ENCODE results near the gene PARD6G. TPM values are rescaled to one million over a fixed set of nuclear protein-coding genes. Genes with fewer than 3 reads are reported as not detected.

Gene PARD6G
- total and polyA plus RNA-seq, 2 of the 13 experiments (the other 11 are each of a cell fraction or from before 2014, with no cell fraction given) = 3.6 to 7.4 TPM

DNA sequence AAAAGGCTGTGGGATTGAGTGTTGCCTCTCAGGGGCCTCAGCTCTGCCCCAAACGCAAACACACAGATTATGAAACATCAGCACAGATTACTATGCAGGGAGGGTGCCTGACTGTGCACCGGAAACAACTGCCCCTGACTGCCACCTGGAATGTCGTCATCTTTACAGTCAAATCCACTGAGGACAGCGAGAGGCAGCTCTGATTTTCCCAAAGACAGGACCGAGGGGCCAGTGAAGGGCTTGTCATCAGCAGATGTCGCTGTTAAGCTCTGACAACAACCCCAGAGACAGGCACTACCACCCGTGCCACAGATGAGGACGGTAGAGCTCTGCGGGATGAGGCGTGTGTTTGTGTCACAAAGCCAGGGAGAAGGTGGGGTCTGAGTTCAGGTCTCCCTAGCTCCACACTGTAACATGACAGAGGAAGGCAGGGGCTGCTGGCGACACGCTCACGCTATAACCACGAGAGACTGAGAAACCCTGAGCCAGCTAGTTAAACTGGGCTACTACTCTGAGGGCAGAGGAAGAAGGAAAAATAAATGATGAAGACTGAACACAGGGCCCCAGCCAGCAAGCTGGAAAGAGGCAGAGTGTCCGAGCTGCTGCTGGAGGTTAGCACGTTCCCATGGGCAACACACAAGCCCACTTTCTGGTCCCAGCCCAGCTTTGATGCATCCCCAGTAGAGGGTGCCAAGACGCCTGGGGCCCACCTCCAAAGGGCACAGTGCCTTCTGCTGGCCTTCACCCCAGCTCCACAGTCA, 47.0 kb downstream of the PARD6G start (continued):
- TF ChIP-seq MLXIP (CRISPR knock-in tag; IDR thresholded peaks at IDR 0.05; ENCODE audit: borderline replicate concordance) = no peak
- no peak for TF ChIP-seq SP4 (CRISPR knock-in tag; IDR thresholded peaks at IDR 0.05)
- peak; percentile 33; the same call in 1 of the 2 replicates for TF ChIP-seq MXD4 (CRISPR knock-in tag; IDR thresholded peaks at IDR 0.05)
- TF ChIP-seq FOSL2 (CRISPR knock-in tag; IDR thresholded peaks at IDR 0.05) = peak; percentile 63
- no peak for TF ChIP-seq GABPA (IDR thresholded peaks at IDR 0.05; ENCODE audit: low read depth, low read length)
- TF ChIP-seq GABPA (CRISPR knock-in tag; IDR thresholded peaks at IDR 0.05; ENCODE audit: low read depth) = peak; percentile 78
- peak; percentile 44; the same call in 1 of the 2 replicates for TF ChIP-seq ZBTB7B (CRISPR knock-in tag; IDR thresholded peaks at IDR 0.05)
- TF ChIP-seq, protein P1, sequence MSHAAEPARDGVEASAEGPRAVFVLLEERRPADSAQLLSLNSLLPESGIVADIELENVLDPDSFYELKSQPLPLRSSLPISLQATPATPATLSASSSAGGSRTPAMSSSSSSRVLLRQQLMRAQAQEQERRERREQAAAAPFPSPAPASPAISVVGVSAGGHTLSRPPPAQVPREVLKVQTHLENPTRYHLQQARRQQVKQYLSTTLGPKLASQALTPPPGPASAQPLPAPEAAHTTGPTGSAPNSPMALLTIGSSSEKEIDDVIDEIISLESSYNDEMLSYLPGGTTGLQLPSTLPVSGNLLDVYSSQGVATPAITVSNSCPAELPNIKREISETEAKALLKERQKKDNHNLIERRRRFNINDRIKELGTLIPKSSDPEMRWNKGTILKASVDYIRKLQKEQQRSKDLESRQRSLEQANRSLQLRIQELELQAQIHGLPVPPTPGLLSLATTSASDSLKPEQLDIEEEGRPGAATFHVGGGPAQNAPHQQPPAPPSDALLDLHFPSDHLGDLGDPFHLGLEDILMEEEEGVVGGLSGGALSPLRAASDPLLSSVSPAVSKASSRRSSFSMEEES (CRISPR knock-in tag; IDR thresholded peaks at IDR 0.05) = no peak
- TF ChIP-seq RCOR2 (CRISPR knock-in tag; IDR thresholded peaks at IDR 0.05) = no peak
- TF ChIP-seq ZNF674 (CRISPR knock-in tag; IDR thresholded peaks at IDR 0.05; ENCODE audit: low read depth) = no peak
- TF ChIP-seq, protein P2, sequence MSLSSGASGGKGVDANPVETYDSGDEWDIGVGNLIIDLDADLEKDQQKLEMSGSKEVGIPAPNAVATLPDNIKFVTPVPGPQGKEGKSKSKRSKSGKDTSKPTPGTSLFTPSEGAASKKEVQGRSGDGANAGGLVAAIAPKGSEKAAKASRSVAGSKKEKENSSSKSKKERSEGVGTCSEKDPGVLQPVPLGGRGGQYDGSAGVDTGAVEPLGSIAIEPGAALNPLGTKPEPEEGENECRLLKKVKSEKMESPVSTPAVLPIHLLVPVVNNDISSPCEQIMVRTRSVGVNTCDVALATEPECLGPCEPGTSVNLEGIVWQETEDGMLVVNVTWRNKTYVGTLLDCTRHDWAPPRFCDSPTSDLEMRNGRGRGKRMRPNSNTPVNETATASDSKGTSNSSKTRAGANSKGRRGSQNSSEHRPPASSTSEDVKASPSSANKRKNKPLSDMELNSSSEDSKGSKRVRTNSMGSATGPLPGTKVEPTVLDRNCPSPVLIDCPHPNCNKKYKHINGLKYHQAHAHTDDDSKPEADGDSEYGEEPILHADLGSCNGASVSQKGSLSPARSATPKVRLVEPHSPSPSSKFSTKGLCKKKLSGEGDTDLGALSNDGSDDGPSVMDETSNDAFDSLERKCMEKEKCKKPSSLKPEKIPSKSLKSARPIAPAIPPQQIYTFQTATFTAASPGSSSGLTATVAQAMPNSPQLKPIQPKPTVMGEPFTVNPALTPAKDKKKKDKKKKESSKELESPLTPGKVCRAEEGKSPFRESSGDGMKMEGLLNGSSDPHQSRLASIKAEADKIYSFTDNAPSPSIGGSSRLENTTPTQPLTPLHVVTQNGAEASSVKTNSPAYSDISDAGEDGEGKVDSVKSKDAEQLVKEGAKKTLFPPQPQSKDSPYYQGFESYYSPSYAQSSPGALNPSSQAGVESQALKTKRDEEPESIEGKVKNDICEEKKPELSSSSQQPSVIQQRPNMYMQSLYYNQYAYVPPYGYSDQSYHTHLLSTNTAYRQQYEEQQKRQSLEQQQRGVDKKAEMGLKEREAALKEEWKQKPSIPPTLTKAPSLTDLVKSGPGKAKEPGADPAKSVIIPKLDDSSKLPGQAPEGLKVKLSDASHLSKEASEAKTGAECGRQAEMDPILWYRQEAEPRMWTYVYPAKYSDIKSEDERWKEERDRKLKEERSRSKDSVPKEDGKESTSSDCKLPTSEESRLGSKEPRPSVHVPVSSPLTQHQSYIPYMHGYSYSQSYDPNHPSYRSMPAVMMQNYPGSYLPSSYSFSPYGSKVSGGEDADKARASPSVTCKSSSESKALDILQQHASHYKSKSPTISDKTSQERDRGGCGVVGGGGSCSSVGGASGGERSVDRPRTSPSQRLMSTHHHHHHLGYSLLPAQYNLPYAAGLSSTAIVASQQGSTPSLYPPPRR (CRISPR knock-in tag; IDR thresholded peaks at IDR 0.05; ENCODE audit: borderline replicate concordance) = no peak
- TF ChIP-seq ZNF256 (CRISPR knock-in tag; conservative IDR thresholded peaks at IDR 0.05) = no peak
- TF ChIP-seq TBX3 (IDR thresholded peaks at IDR 0.05; ENCODE audit: borderline replicate concordance) = no peak
- no peak; the same call in 1 of the 2 replicates for TF ChIP-seq CCDC6 (CRISPR knock-in tag; IDR thresholded peaks at IDR 0.05)
- no peak for TF ChIP-seq PAWR (CRISPR knock-in tag; IDR thresholded peaks at IDR 0.05; ENCODE audit: borderline replicate concordance)
- 0 out of 2 replicates have a peak, but pooled peaks have one; percentile 59 for TF ChIP-seq HMGXB3 (CRISPR knock-in tag; IDR thresholded peaks at IDR 0.05; ENCODE audit: borderline replicate concordance)

Measured in HepG2 (cell line).